Neuronal stem cell (in vitro differentiated cells): ENCODE measurements around the gene MUC6.
"Not testable (repeated sequence)": the region's sequence is repeated elsewhere in the genome, so short reads cannot be mapped to it uniquely, and the experiment has no call there.

Experiments used
- DNase-seq: peaks from one replicate; pipeline ENCODE4 v3.0.0-alpha.2; 2013; ENCODE audit warnings: low spot score
- H2AFZ ChIP-seq: one replicate; pipeline ENCODE4 v1.6.1; 2013; ENCODE audit warnings: mild to moderate bottlenecking, low read length, inconsistent platforms
- H2AK5ac ChIP-seq: 2 replicates; pipeline ENCODE4 v1.6.1; 2013; ENCODE audit warnings: low read depth, mild to moderate bottlenecking, inconsistent platforms, low read length, moderate library complexity, mixed read lengths
- H2BK120ac ChIP-seq: 2 replicates; pipeline ENCODE4 v1.6.1; 2013; ENCODE audit warnings: low read depth, mild to moderate bottlenecking, inconsistent platforms, low read length, moderate library complexity, mixed read lengths
- H2BK12ac ChIP-seq: one replicate; pipeline ENCODE4 v1.6.1; 2013; ENCODE audit warnings: low read length, inconsistent platforms
- H2BK15ac ChIP-seq: 2 replicates; pipeline ENCODE4 v1.6.1; 2013; ENCODE audit warnings: mild to moderate bottlenecking, low read length, inconsistent platforms, mixed read lengths
- H2BK5ac ChIP-seq: one replicate; pipeline ENCODE4 v1.6.1; 2013; ENCODE audit warnings: inconsistent platforms, mild to moderate bottlenecking, low read length, moderate library complexity
- H3K14ac ChIP-seq: one replicate; pipeline ENCODE4 v1.6.1; 2013; ENCODE audit warnings: low read length, inconsistent platforms
- H3K18ac ChIP-seq: 2 replicates; pipeline ENCODE4 v1.6.1; 2013; ENCODE audit warnings: low read length, inconsistent platforms
- H3K23ac ChIP-seq: 2 replicates; pipeline ENCODE4 v1.6.1; 2013; ENCODE audit warnings: low read depth, mild to moderate bottlenecking, mixed read lengths, low read length, inconsistent platforms; ENCODE audit not compliant: poor library complexity
- H3K27ac ChIP-seq: replicated peaks from 3 replicates; pipeline ENCODE4 v1.5.1; 2013; ENCODE audit warnings: low read length, inconsistent platforms
- H3K27me3 ChIP-seq, 3 experiments: 2 replicates each; pipeline ENCODE4 v1.6.1; 2013; ENCODE audit warnings: low read length in 3 of 3, mild to moderate bottlenecking in 2 of 3, inconsistent platforms in 1 of 3, low read depth in 1 of 3, mixed read lengths in 1 of 3, moderate library complexity in 1 of 3; ENCODE audit not compliant: control insufficient read depth in 3 of 3, insufficient read depth in 3 of 3
- H3K36me3 ChIP-seq, 2 donors: replicated peaks in 1 of 2; 2 replicates each; pipeline ENCODE4 v1.6.1; 2013; ENCODE audit warnings: low read length in 2 of 2; ENCODE audit not compliant: control insufficient read depth in 2 of 2, insufficient read depth in 2 of 2
- H3K4ac ChIP-seq: 2 replicates; pipeline ENCODE4 v1.6.1; 2013; ENCODE audit warnings: inconsistent platforms, mild to moderate bottlenecking, low read length, moderate library complexity
- H3K4me1 ChIP-seq, 2 donors: 1 replicate in 1 of 2; 2 replicates in 1 of 2; pipeline ENCODE4 v1.6.1; 2013; ENCODE audit warnings: low read length in 2 of 2, low read depth in 1 of 2; ENCODE audit not compliant: control insufficient read depth in 2 of 2, insufficient read depth in 1 of 2
- H3K4me2 ChIP-seq: one replicate; pipeline ENCODE4 v1.6.1; 2013; ENCODE audit warnings: mild to moderate bottlenecking, low read length, inconsistent platforms; ENCODE audit not compliant: insufficient read depth, poor library complexity, severe bottlenecking
- H3K4me3 ChIP-seq, 2 donors: 2 replicates each; pipeline ENCODE4 v1.5.1; 2013; ENCODE audit warnings: low read length in 2 of 2, mild to moderate bottlenecking in 2 of 2, inconsistent platforms in 1 of 2, moderate library complexity in 1 of 2
- H3K79me1 ChIP-seq: one replicate; pipeline ENCODE4 v1.6.1; 2013; ENCODE audit warnings: low read depth, mild to moderate bottlenecking, inconsistent platforms, low read length, moderate library complexity
- H3K9ac ChIP-seq: one replicate; pipeline ENCODE4 v1.6.1; 2013; ENCODE audit warnings: mild to moderate bottlenecking, low read depth, low read length, inconsistent platforms; ENCODE audit not compliant: poor library complexity
- H3K9me3 ChIP-seq, 2 donors: replicated peaks in 1 of 2; 2 replicates each; pipeline versions ENCODE3 to v1.6.1; 2013; ENCODE audit warnings: low read length in 2 of 2, mild to moderate bottlenecking in 2 of 2, inconsistent platforms in 1 of 2, low read depth in 1 of 2, mixed read lengths in 1 of 2, moderate library complexity in 1 of 2; ENCODE audit not compliant: control insufficient read depth in 2 of 2, insufficient read depth in 1 of 2
- H4K8ac ChIP-seq: one replicate; pipeline ENCODE4 v1.6.1; 2013; ENCODE audit warnings: low read depth, mild to moderate bottlenecking, inconsistent platforms, low read length, moderate library complexity
- H4K91ac ChIP-seq: one replicate; pipeline ENCODE4 v1.6.1; 2013; ENCODE audit warnings: low read length, low read depth, mild to moderate bottlenecking, inconsistent platforms; ENCODE audit not compliant: poor library complexity
- WGBS, 2 donors: extraction: QIAGEN DNeasy Blood & Tissue Kit; methylation state at CpG; one replicate each; pipeline ENCODE4 v1.1.7; 2013; ENCODE audit warnings: missing lambda C conversion rate in 2 of 2, mixed read lengths in 1 of 2; ENCODE audit not compliant: insufficient read length in 2 of 2, insufficient replicate concordance in 1 of 2; ENCODE audit errors: extremely low coverage in 2 of 2; 5-methylcytosine and 5-hydroxymethylcytosine counted together

MUC6 gene

GRCh38 chr11:1017269-1018005, 19.1 kb downstream of the MUC6 start:
- no peak overlapping the region for H2BK120ac ChIP-seq
- peak overlapping the region; percentile 6 for H3K14ac ChIP-seq
- no peak overlapping the region for H3K4me2 ChIP-seq
- peak overlapping the region; percentile 43 for H2BK5ac ChIP-seq
- peak overlapping the region; percentile 44 for H4K8ac ChIP-seq
- peaks cover 0 to 10% of the 10 kb centered on the region in 2 donors for H3K4me1 ChIP-seq
- H3K79me1 ChIP-seq = peaks cover 4% of the 10 kb centered on the region
- no peak overlapping the region for H2AK5ac ChIP-seq
- H3K27ac ChIP-seq = no peak overlapping the region
- H3K18ac ChIP-seq = peak overlapping the region; percentile 20
- H2BK15ac ChIP-seq = no peak overlapping the region
- peaks cover 0 to 3% of the 10 kb centered on the region in 2 donors for H3K36me3 ChIP-seq
- peak overlapping the region; percentile 39 for H4K91ac ChIP-seq
- H3K4ac ChIP-seq = no peak overlapping the region
- H3K4me3 ChIP-seq = peak overlapping the region in 1 of 2 donors; percentile 61
- 100% methylated on average over 1 of the region's 12 CpGs for WGBS, 2 donors
- DNase-seq = no peak
- peaks cover 6 to 8% of the 10 kb centered on the region in 2 donors for H3K9me3 ChIP-seq
- no peak overlapping the region for H3K9ac ChIP-seq
- H2BK12ac ChIP-seq = no peak overlapping the region
- no peak overlapping the region for H2AFZ ChIP-seq
- peak overlapping the region; percentile 32 for H3K23ac ChIP-seq
- no peaks in the 10 kb centered on the region for H3K27me3 ChIP-seq

DNA sequence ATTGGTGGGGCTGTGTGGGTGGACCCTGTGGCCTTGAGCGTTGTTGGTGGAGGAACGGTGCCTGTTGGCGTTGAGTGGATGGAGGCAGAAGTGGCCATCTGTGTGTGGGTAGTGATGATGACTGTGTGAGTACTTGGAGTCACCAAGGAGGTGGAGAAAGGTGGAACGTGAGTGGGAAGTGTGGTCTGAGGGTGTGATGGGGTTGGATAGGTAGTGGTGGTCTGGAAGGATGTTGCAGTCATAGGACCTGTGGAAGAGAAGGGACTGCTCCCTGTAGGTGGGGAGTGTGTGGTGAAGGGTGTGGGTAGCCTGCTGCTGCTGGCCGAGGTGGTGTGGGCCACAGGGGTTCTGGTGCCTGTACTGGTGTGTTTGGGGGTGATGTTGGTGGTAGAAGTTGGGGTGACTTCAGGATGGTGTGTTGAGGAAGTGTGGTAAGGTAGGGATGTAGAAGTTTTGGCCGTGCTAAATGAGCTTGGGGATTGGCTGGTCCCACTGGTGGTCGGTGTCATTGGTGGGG, 19.9 kb downstream of the MUC6 start:
- H2BK120ac ChIP-seq, H4K91ac ChIP-seq, H3K9me3 ChIP-seq, H3K18ac ChIP-seq, H2AFZ ChIP-seq, H3K27me3 ChIP-seq, H3K79me1 ChIP-seq, H3K36me3 ChIP-seq, H2BK12ac ChIP-seq, H2BK5ac ChIP-seq, H3K27ac ChIP-seq, DNase-seq, H4K8ac ChIP-seq, H2AK5ac ChIP-seq, H3K4me2 ChIP-seq, H2BK15ac ChIP-seq, H3K4ac ChIP-seq: not testable (repeated sequence)
- 100% methylated on average over 1 of the region's 7 CpGs; no CpG with 5 or more reads in 1 of the 2 donors for WGBS, 2 donors
- Histone ChIP-seq H3K4me3 (peak overlapping the region in 1 of 2 donors; percentile 61), H3K9ac (peak overlapping the region; percentile 45), H3K14ac (peak overlapping the region; percentile 6), H3K23ac (peak overlapping the region; percentile 46), H3K4me1 (peaks cover 0 to 10% of the 10 kb centered on the region in 2 donors)

GRCh38 chr11:1015826-1016545, 20.5 kb downstream of the MUC6 start:
- DNase-seq = no peak

DNA sequence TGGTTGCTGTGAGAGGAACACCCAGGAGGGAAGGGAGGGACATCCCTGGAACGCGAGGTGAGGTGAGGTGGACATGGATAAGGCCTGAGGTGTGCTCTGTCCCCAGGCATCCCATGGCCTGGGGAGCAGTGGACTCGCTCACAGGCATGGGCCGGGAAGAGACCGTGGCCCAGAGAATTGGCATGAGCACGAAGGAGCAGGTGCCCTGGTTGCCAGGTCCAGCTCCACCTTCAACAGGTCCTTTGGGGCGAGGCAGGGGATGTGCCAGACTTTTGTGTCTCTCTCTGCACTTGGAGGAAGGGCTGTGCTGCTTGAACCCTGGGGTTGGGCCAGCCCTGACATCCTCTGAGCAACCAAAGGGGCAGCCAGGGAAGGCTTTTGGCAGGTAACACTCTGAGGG, 21.5 kb downstream of the MUC6 start:
- Histone ChIP-seq H3K4me1 (peaks cover 0 to 10% of the 10 kb centered on the region in 2 donors), H2BK5ac (no peak overlapping the region), H2AK5ac (no peak overlapping the region), H3K9me3 (peaks cover 6 to 8% of the 10 kb centered on the region in 2 donors), H3K79me1 (peaks cover 2% of the 10 kb centered on the region), H3K4me3 (no peak overlapping the region), H3K18ac (peak overlapping the region; percentile 77), H3K4me2 (no peak overlapping the region), H3K27ac (no peak overlapping the region), H3K36me3 (peaks cover 21 to 22% of the 10 kb centered on the region in 2 donors), H4K8ac (no peak overlapping the region), H2BK15ac (no peak overlapping the region), H2AFZ (no peak overlapping the region), H3K27me3 (no peaks in the 10 kb centered on the region), H3K14ac (peak overlapping the region; percentile 48), H4K91ac (no peak overlapping the region), H2BK120ac (no peak overlapping the region), H3K9ac (no peak overlapping the region), H3K23ac (peak overlapping the region; percentile 81), H3K4ac (no peak overlapping the region), H2BK12ac (peak overlapping the region; percentile 10)
- WGBS, 2 donors = no CpG with 5 or more reads among the region's 7 CpGs
- no peak for DNase-seq

More at GRCh38 chr11:1015826-1016545, 20.5 kb downstream of the MUC6 start:
- peaks cover 2% of the 10 kb centered on the region for H3K79me1 ChIP-seq
- H2AK5ac ChIP-seq = no peak overlapping the region
- no peaks in the 10 kb centered on the region for H3K27me3 ChIP-seq
- H2BK12ac ChIP-seq = no peak overlapping the region
- no peak overlapping the region for H4K8ac ChIP-seq
- H2AFZ ChIP-seq = no peak overlapping the region
- peaks cover 6 to 8% of the 10 kb centered on the region in 2 donors for H3K9me3 ChIP-seq
- no peak overlapping the region for H3K9ac ChIP-seq
- no peak overlapping the region for H3K14ac ChIP-seq
- no CpG with 5 or more reads among the region's 20 CpGs for WGBS, 2 donors
- H3K4me3 ChIP-seq = no peak overlapping the region
- no peak overlapping the region for H3K4me2 ChIP-seq
- no peak overlapping the region for H3K4ac ChIP-seq
- H3K4me1 ChIP-seq = peaks cover 0 to 10% of the 10 kb centered on the region in 2 donors
- H3K36me3 ChIP-seq = peaks cover 12 to 13% of the 10 kb centered on the region in 2 donors
- H2BK15ac ChIP-seq = no peak overlapping the region
- no peak overlapping the region for H3K27ac ChIP-seq
- H3K23ac ChIP-seq = peak overlapping the region; percentile 46
- H3K18ac ChIP-seq = no peak overlapping the region
- H2BK120ac ChIP-seq = no peak overlapping the region
- H2BK5ac ChIP-seq = no peak overlapping the region
- H4K91ac ChIP-seq = no peak overlapping the region
